NCI-H2196 treated with DMSO at 0.1 percent for 48 hours (cell line): ENCODE data around the gene CA12.
"Not testable (repeated sequence)": the region's sequence is repeated elsewhere in the genome, so short reads cannot be mapped to it uniquely, and the experiment has no call there.

Source experiments
- DNase-seq: peaks from one replicate; lab custom pipeline; 2025; ENCODE audit not compliant: unreplicated experiment; lab: John Stamatoyannopoulos, UW

Gene CA12

GRCh38 chr15:63339006-63339766, 42.5 kb downstream of the CA12 start:
- no peak for DNase-seq

GRCh38 chr15:63338170-63338569, 43.5 kb downstream of the CA12 start:
- DNase-seq: no peak

GRCh38 chr15:63337046-63337445, 44.6 kb downstream of the CA12 start:
- DNase-seq: no peak

GRCh38 chr15:63335543-63336240, 46.0 kb downstream of the CA12 start:
- DNase-seq: no peak

GRCh38 chr15:63334821-63335220, 46.8 kb downstream of the CA12 start:
- DNase-seq: no peak

GRCh38 chr15:63332367-63333124, 49.1 kb downstream of the CA12 start:
- no peak for DNase-seq

- no peak for DNase-seq
Measured at GRCh38 chr15:63331456-63331855, 50.2 kb downstream of the CA12 start.

- DNase-seq: no peak
Measured at GRCh38 chr15:63330926-63331325, 50.7 kb downstream of the CA12 start.

- DNase-seq: no peak
Measured at GRCh38 chr15:63329567-63330350, 51.9 kb downstream of the CA12 start.

- DNase-seq: no peak
Measured at GRCh38 chr15:63327648-63328421, 53.8 kb downstream of the CA12 start.

- no peak for DNase-seq
Measured at GRCh38 chr15:63324770-63325169, 56.9 kb downstream of the CA12 start.

- no peak for DNase-seq
Measured at GRCh38 chr15:63323798-63324563, 57.7 kb downstream of the CA12 start.

GRCh38 chr15:63322541-63322940, 59.1 kb downstream of the CA12 start:
- DNase-seq: no peak

- no peak for DNase-seq
Measured at GRCh38 chr15:63321462-63321861, 60.2 kb downstream of the CA12 start.

- not testable (repeated sequence) for DNase-seq
Measured at GRCh38 chr15:63320981-63321380, 60.7 kb downstream of the CA12 start.

GRCh38 chr15:63320446-63320845, 61.2 kb downstream of the CA12 start:
- DNase-seq: not testable (repeated sequence)

GRCh38 chr15:63319065-63319464, 62.6 kb downstream of the CA12 start:
- DNase-seq: no peak

GRCh38 chr15:63318344-63318743, 63.3 kb downstream of the CA12 start:
- no peak for DNase-seq

GRCh38 chr15:63314409-63314808, 67.2 kb downstream of the CA12 start:
- DNase-seq: no peak

- no peak for DNase-seq
Measured at GRCh38 chr15:63313825-63314224, 67.8 kb downstream of the CA12 start.
